GM23338 (cell line): Measurements from ENCODE around the gene INO80E.
"Not testable (repeated sequence)": the region's sequence is repeated elsewhere in the genome, so short reads cannot be mapped to it uniquely, and the experiment has no call there.

Experiments
- CTCF ChIP-seq, 2 experiments: fragments of 200-600 bp in 1 of 2; sonication (generic) in 1 of 2; conservative IDR thresholded peaks; 2 replicates each; pipeline versions ENCODE4 v1.5.1 to v1.6.1; 2016 to 2017; ENCODE audit warnings: antibody characterized with exemption in 2 of 2, low read depth in 2 of 2, mild to moderate bottlenecking in 2 of 2, moderate library complexity in 1 of 2
- EZH2 ChIP-seq: fragments of 200-600 bp; sonication (generic); IDR thresholded peaks from one replicate; pipeline ENCODE4 v1.8.0; 2017; ENCODE audit warnings: antibody characterized with exemption, mild to moderate bottlenecking, low read depth; ENCODE audit not compliant: unreplicated experiment
- EZH2phosphoT487 ChIP-seq: fragments of 200-600 bp; sonication (generic); IDR thresholded peaks from one replicate; pipeline ENCODE4 v1.8.1; 2018; ENCODE audit warnings: antibody characterized with exemption; ENCODE audit not compliant: unreplicated experiment
- JUNB ChIP-seq: IDR thresholded peaks from one replicate; pipeline ENCODE4 v1.6.1; 2016; ENCODE audit warnings: antibody characterized with exemption; ENCODE audit not compliant: unreplicated experiment
- NANOG ChIP-seq: IDR thresholded peaks from 2 replicates; pipeline ENCODE4 v1.6.1; 2016; ENCODE audit warnings: antibody characterized with exemption, borderline replicate concordance
- POLR2AphosphoS5 ChIP-seq: IDR thresholded peaks from 2 replicates; pipeline ENCODE4 v1.6.1; 2016; ENCODE audit warnings: antibody characterized with exemption, low read depth
- TF ChIP-seq, protein P1 (sequence below): IDR thresholded peaks from 2 replicates; pipeline ENCODE4 v1.6.1; 2016; ENCODE audit warnings: antibody characterized with exemption

DNA sequence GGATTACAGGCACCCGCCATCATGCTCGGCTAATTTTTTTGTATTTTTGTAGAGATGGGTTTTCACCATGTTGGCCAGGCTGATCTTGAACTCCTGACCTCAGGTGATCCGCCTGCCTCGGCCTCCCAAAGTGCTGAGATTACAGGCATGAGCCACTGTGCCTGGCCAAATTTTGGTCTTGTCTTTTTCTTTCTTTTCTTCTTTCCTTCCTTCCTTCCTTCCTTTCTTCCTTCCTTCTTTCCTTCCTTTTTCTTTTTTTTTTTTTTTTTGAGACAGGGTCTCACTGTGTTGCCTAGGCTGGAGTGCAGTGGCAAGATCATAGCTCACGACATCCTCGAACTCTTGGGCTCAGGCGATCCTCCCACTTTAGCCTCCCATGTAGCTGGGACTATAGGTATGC, 19.4 kb downstream of the INO80E start:
- TF ChIP-seq, protein P1, sequence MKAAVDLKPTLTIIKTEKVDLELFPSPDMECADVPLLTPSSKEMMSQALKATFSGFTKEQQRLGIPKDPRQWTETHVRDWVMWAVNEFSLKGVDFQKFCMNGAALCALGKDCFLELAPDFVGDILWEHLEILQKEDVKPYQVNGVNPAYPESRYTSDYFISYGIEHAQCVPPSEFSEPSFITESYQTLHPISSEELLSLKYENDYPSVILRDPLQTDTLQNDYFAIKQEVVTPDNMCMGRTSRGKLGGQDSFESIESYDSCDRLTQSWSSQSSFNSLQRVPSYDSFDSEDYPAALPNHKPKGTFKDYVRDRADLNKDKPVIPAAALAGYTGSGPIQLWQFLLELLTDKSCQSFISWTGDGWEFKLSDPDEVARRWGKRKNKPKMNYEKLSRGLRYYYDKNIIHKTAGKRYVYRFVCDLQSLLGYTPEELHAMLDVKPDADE: not testable (repeated sequence)
- TF ChIP-seq CTCF (conservative IDR thresholded peaks at IDR 0.05; ENCODE audit: low read depth in 2 of 2); NANOG; EZH2phosphoT487; EZH2; POLR2AphosphoS5; JUNB: not testable (repeated sequence)
